HepG2 (cell line): Measurements from ENCODE around the gene AFAP1L2. TPM values are rescaled to one million over a fixed set of nuclear protein-coding genes. Genes with fewer than 3 reads are reported as not detected.

Experiments used
- ATAC-seq: fragments of 200-7000 bp; cut with Tn5 transposase; 3 replicates; pipeline ENCODE4 v1.9.1; 2020; ENCODE audit warnings: mild to moderate bottlenecking, moderate library complexity
- BruUV-seq: library from RNA; stranded (reverse); fragments of 400-500 nt; replicated peaks from 2 replicates; lab custom pipeline; 2021; lab: Mats Ljungman, UMichigan
- CTCF ChIA-PET: fragments of 300-600 bp; formaldehyde crosslinking; extraction: SDS; loops from one replicate; lab custom pipeline; 2021; ENCODE audit warnings: low total read pairs, inconsistent platforms, low intra/inter-chr PET ratio; lab: Yijun Ruan, JAX
- POLR2A ChIA-PET: fragments of 350-600 bp; sonication (Branson Sonifier 250); formaldehyde crosslinking; loops from one replicate; lab custom pipeline; 2020; ENCODE audit warnings: antibody characterized with exemption, inconsistent platforms; lab: Yijun Ruan, JAX
- DNase-seq: peaks from one replicate; pipeline ENCODE4 v3.0.0-alpha.2; 2015; ENCODE audit warnings: low spot score
- FAIRE-seq: peaks from 3 replicates; lab custom pipeline; 2011; peaks lifted over from hg19 to GRCh38; lab: Jason Lieb, UNC
- H2AFZ ChIP-seq: one replicate; pipeline ENCODE4 v1.6.1; 2011; ENCODE audit warnings: low read length, inconsistent platforms
- H3K27ac ChIP-seq: fragments of 300-600 bp; 3 replicates; pipeline ENCODE4 v1.8.0; 2011; ENCODE audit warnings: mixed run types, mild to moderate bottlenecking, mixed read lengths, low read length, inconsistent platforms; ENCODE audit not compliant: insufficient read depth; ENCODE audit errors: extremely low read length
- H3K27me3 ChIP-seq, 2 experiments: fragments of 200-600 bp in 1 of 2; 2 replicates in 1 of 2; 3 replicates in 1 of 2; pipeline versions ENCODE4 v1.6.0 to v1.8.0; 2011; ENCODE audit warnings: low read length in 2 of 2, mild to moderate bottlenecking in 2 of 2, moderate library complexity in 2 of 2, inconsistent platforms in 1 of 2; ENCODE audit not compliant: insufficient read depth in 2 of 2, control insufficient read depth in 1 of 2
- H3K36me3 ChIP-seq, 2 experiments: fragments of 200-600 bp in 1 of 2; replicated peaks in 1 of 2; 2 replicates in 1 of 2; 3 replicates in 1 of 2; pipeline versions ENCODE4 v1.5.1 to v1.8.0; 2011; ENCODE audit warnings: low read length in 2 of 2, inconsistent platforms in 1 of 2; ENCODE audit not compliant: insufficient read depth in 2 of 2, control insufficient read depth in 1 of 2
- H3K4me1 ChIP-seq: 2 replicates; pipeline ENCODE4 v1.5.1; 2012; ENCODE audit warnings: low read length, inconsistent platforms; ENCODE audit not compliant: insufficient read depth
- H3K4me2 ChIP-seq: 2 replicates; pipeline ENCODE4 v1.6.0; 2011; ENCODE audit warnings: low read depth, low read length, inconsistent platforms
- H3K4me3 ChIP-seq, 3 experiments: fragments of 200-600 bp in 1 of 3; sonication (generic), shearing (Covaris generic) in 1 of 3; replicated peaks in 1 of 3; 2 replicates each; pipeline ENCODE4 v1.5.1; 2011 to 2016; ENCODE audit warnings: low read length in 3 of 3, inconsistent platforms in 2 of 3, low read depth in 2 of 3, mild to moderate bottlenecking in 2 of 3, control low read depth in 1 of 3, mixed read lengths in 1 of 3; ENCODE audit not compliant: insufficient read depth in 1 of 3
- H3K79me2 ChIP-seq: one replicate; pipeline ENCODE4 v1.6.1; 2011; ENCODE audit warnings: low read length, inconsistent platforms; ENCODE audit not compliant: insufficient read depth
- H3K9ac ChIP-seq: 2 replicates; pipeline ENCODE4 v1.6.0; 2011; ENCODE audit warnings: mild to moderate bottlenecking, low read depth, low read length, inconsistent platforms; ENCODE audit not compliant: insufficient read depth
- H3K9me3 ChIP-seq: 2 replicates; pipeline ENCODE4 v1.5.1; 2012; ENCODE audit warnings: mild to moderate bottlenecking, low read length
- H4K20me1 ChIP-seq: 2 replicates; pipeline ENCODE4 v1.6.0; 2011; ENCODE audit warnings: inconsistent platforms, mild to moderate bottlenecking, low read length, moderate library complexity; ENCODE audit not compliant: insufficient read depth
- CENPX ChIP-seq: sonication (generic); formaldehyde crosslinking; IDR thresholded peaks from 2 replicates; pipeline ENCODE4 v1.9.0; 2021; ENCODE audit warnings: mild to moderate bottlenecking, missing genetic modification reagents, moderate library complexity
- HOXA9 ChIP-seq: sonication (generic); formaldehyde crosslinking; IDR thresholded peaks from 2 replicates; pipeline ENCODE4 v1.8.1; 2022; ENCODE audit warnings: missing genetic modification reagents, mild to moderate bottlenecking, moderate library complexity, borderline replicate concordance
- KLF13 ChIP-seq: sonication (generic); formaldehyde crosslinking; IDR thresholded peaks from 2 replicates; pipeline ENCODE4 v1.4.0; 2020; ENCODE audit warnings: mild to moderate bottlenecking, missing genetic modification reagents
- MED8 ChIP-seq: sonication (generic); formaldehyde crosslinking; IDR thresholded peaks from 2 replicates; pipeline ENCODE4 v1.8.1; 2023; ENCODE audit warnings: mild to moderate bottlenecking, missing genetic modification reagents; ENCODE audit not compliant: insufficient replicate concordance
- NFYC ChIP-seq: IDR thresholded peaks from 2 replicates; pipeline ENCODE4 v1.6.1; 2016; ENCODE audit warnings: missing genetic modification reagents, missing compliant biosample characterization
- PAF1 ChIP-seq: IDR thresholded peaks from 2 replicates; pipeline ENCODE4 v1.6.1; 2016; ENCODE audit warnings: missing genetic modification reagents, missing compliant biosample characterization
- REPIN1 ChIP-seq: sonication (generic); formaldehyde crosslinking; IDR thresholded peaks from 2 replicates; pipeline ENCODE4 v1.8.0; 2022; ENCODE audit warnings: missing genetic modification reagents, low read depth, mild to moderate bottlenecking, borderline replicate concordance
- SIX1 ChIP-seq: sonication (generic); formaldehyde crosslinking; IDR thresholded peaks from 2 replicates; pipeline ENCODE4 v1.4.0; 2020; ENCODE audit warnings: missing genetic modification reagents, borderline replicate concordance
- SNAI1 ChIP-seq: sonication (generic); formaldehyde crosslinking; IDR thresholded peaks from 2 replicates; pipeline ENCODE4 v1.5.0; 2020; ENCODE audit warnings: mild to moderate bottlenecking, missing genetic modification reagents, borderline replicate concordance
- TARDBP ChIP-seq: sonication (generic); formaldehyde crosslinking; IDR thresholded peaks from 2 replicates; pipeline ENCODE4 v1.8.0; 2022; ENCODE audit warnings: mild to moderate bottlenecking, missing genetic modification reagents
- TRIM22 ChIP-seq: fragments of 450-650 bp; IDR thresholded peaks from 2 replicates; pipeline ENCODE4 v1.6.1; 2017
- U2AF1 ChIP-seq: fragments of 200-400 bp; formaldehyde crosslinking; optimal IDR thresholded peaks from 2 replicates; pipeline ENCODE3; 2017; ENCODE audit warnings: mild to moderate bottlenecking, low read depth, low read length
- ZMAT5 ChIP-seq: sonication (generic); formaldehyde crosslinking; IDR thresholded peaks from 2 replicates; pipeline ENCODE4 v1.5.0; 2020; ENCODE audit warnings: mild to moderate bottlenecking, low read depth, missing genetic modification reagents, borderline replicate concordance
- ZNF276 ChIP-seq: sonication (generic); formaldehyde crosslinking; IDR thresholded peaks from 2 replicates; pipeline ENCODE4 v1.4.0; 2020; ENCODE audit warnings: mild to moderate bottlenecking, low read depth, missing genetic modification reagents
- ZNF414 ChIP-seq: sonication (generic); formaldehyde crosslinking; IDR thresholded peaks from 2 replicates; pipeline ENCODE4 v1.5.0; 2020; ENCODE audit warnings: missing genetic modification reagents
- ZNF556 ChIP-seq: sonication (generic); formaldehyde crosslinking; IDR thresholded peaks from 2 replicates; pipeline ENCODE4 v1.4.0; 2020; ENCODE audit warnings: mild to moderate bottlenecking, missing genetic modification reagents, borderline replicate concordance
- ZSCAN20 ChIP-seq: sonication (generic); formaldehyde crosslinking; IDR thresholded peaks from 2 replicates; pipeline ENCODE4 v1.4.0; 2020; ENCODE audit warnings: missing genetic modification reagents, mild to moderate bottlenecking, borderline replicate concordance
- ZSCAN22 ChIP-seq: sonication (generic); formaldehyde crosslinking; IDR thresholded peaks from 2 replicates; pipeline ENCODE4 v1.4.0; 2020; ENCODE audit warnings: mild to moderate bottlenecking, missing genetic modification reagents
- WGBS: methylation state at CpG from one replicate; pipeline ENCODE4 v1.1.6; 2017; ENCODE audit warnings: low lambda C conversion rate; 5-methylcytosine and 5-hydroxymethylcytosine counted together
- in situ Hi-C: cut with HindIII; loops from 2 replicates; pipeline ENCODE4 v1.10.0; 2017; ENCODE audit warnings: low pct_unique_long_range_greater_than_20kb; ENCODE audit not compliant: extremely low pct_ligation_motif_present
- intact Hi-C: fragments of 100-400 bp; cut with micrococcal nuclease; formaldehyde crosslinking; loops from one replicate; pipeline ENCODE4 v1.10.0; 2022; ENCODE audit not compliant: unreplicated experiment
- polyA plus RNA-seq, 8 experiments: library from polyadenylated mRNA; depleted of rRNA in 3 of 8; stranded (reverse) in 7 of 8; unstranded in 1 of 8; fragments of >200 nt; fragmentation: Illumina TruSeq in 4 of 8; extraction: Trizol in 4 of 8; gene quantifications; 2 replicates each; pipeline versions ENCODE4 v1.2.1 to v1.2.3, GENCODE V29; 2011 to 2016; ENCODE audit warnings: low read depth in 4 of 8, missing spikeins in 1 of 8, mixed read lengths in 1 of 8; ENCODE audit not compliant: insufficient read depth in 1 of 8
- total RNA-seq, 5 experiments: library from RNA; depleted of rRNA; stranded (reverse); fragments of >200 nt; fragmentation: Illumina TruSeq; extraction: Trizol; gene quantifications; 2 replicates each; pipeline ENCODE4 v1.2.3, GENCODE V29; 2016; ENCODE audit warnings: low read depth in 1 of 5

The AFAP1L2 gene
- total and polyA plus RNA-seq, 2 of the 13 experiments (the other 11 are each of a cell fraction or from before 2014, with no cell fraction given), result not detected

- no peak for DNase-seq
- ChIA-PET POLR2A (no interaction called here), CTCF (no interaction called here)
- Histone ChIP-seq H3K36me3 (no peaks in the 10 kb centered on the region; a peak in 1 of 5 replicates), H4K20me1 (no peaks in the 10 kb centered on the region), H2AFZ (no peak overlapping the region), H3K4me1 (no peaks in the 10 kb centered on the region), H3K4me2 (no peak overlapping the region), H3K27me3 (peaks cover 0 to 5% of the 10 kb centered on the region in 2 experiments; a peak in 1 of 5 replicates), H3K4me3 (no peak overlapping the region), H3K79me2 (no peaks in the 10 kb centered on the region), H3K9me3 (peaks cover 18% of the 10 kb centered on the region), H3K9ac (no peak overlapping the region), H3K27ac (no peak overlapping the region)
- no peak for FAIRE-seq
- intact Hi-C loops (no loop called here), in situ Hi-C loops (no loop called here)
- 0% methylated on average over 1 of the region's 1 CpG for WGBS
- ATAC-seq, result no peak
- no peak for TF ChIP-seq ZSCAN22
- TF ChIP-seq KLF13 (CRISPR knock-in tag), result no peak
- no peak for TF ChIP-seq SIX1
- TF ChIP-seq ZSCAN20, result no peak
- TF ChIP-seq ZNF276, result no peak
- TF ChIP-seq ZNF414 (CRISPR knock-in tag), result no peak
- no peak for TF ChIP-seq PAF1 (CRISPR knock-in tag)
- no peak for TF ChIP-seq TRIM22
- TF ChIP-seq TARDBP (CRISPR knock-in tag), result no peak
- TF ChIP-seq NFYC (CRISPR knock-in tag), result no peak
- TF ChIP-seq CENPX (CRISPR knock-in tag), result no peak
- no peak for TF ChIP-seq SNAI1 (CRISPR knock-in tag)
- no peak for TF ChIP-seq ZNF556 (CRISPR knock-in tag)
- no peak for TF ChIP-seq HOXA9 (CRISPR knock-in tag)
- TF ChIP-seq U2AF1, result no peak
- no peak for TF ChIP-seq REPIN1
- TF ChIP-seq ZMAT5 (CRISPR knock-in tag), result no peak
- TF ChIP-seq MED8 (CRISPR knock-in tag), result no peak
- no TSS peak for BruUV-seq
Observed at GRCh38 chr10:114295393-114295792, 108.9 kb downstream of the AFAP1L2 start.
